GM19467 (cell line): ENCODE data around the gene AMIGO1.
A peak's percentile ranks its signal among the peaks of the same experiment; 100 is the strongest.

Source experiments
- ATAC-seq: cut with Tn5 transposase; IDR thresholded peaks from one replicate; pipeline ENCODE4 v1.9.1; 2021; ENCODE audit warnings: mild to moderate bottlenecking, moderate library complexity; ENCODE audit not compliant: unreplicated experiment

Gene AMIGO1

GRCh38 chr1:109504974-109505373 lies 4.6 kb downstream of the AMIGO1 start:
- no peak for ATAC-seq

DNA sequence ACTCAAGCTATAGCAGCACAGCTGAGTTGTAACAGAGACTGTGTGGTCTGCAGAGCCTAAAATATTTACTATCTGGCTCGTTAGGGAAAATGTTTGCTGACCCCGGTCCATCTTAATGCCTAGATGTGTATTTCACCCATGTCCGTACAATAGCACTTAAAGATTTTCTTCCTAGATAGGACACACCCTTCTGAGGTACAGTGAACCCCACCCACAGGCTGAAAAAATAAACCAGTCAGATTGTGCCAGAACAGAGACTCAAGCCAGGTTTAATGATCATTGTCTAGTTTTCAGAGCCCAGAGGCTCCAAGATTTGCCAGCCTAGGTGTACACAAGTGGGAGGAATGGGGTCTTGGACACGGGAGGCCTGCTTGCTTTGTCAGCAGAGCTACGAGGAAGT lies 5.6 kb downstream of the AMIGO1 start:
- ATAC-seq, result no peak

DNA sequence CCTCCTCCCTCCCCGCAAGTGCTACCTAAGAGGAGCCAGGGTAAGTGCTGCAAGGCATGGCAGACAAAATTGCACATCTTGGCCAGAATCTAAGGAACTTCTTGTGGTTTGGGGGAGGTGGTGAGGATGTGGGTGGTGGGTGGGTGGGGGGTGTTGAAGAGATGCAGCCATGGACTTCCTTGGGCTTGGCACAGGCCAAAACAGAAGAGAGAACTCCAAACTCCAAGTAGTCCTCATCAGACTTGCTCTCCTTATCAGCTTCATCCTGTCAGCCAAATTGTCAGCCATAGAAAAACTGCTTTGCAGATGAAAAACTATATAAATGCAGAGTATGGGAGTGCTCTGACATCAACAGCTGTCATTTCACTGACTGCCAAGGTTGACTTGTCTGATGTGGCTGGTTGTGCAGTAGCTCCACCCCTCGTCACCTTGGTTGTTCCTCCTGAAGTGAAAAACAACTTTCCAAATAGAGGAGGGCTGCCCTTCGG lies 7.1 kb downstream of the AMIGO1 start:
- no peak for ATAC-seq

GRCh38 chr1:109501644-109502363 lies 7.7 kb downstream of the AMIGO1 start:
- no peak for ATAC-seq

GRCh38 chr1:109500941-109501381 lies 8.6 kb downstream of the AMIGO1 start:
- ATAC-seq, result no peak

DNA sequence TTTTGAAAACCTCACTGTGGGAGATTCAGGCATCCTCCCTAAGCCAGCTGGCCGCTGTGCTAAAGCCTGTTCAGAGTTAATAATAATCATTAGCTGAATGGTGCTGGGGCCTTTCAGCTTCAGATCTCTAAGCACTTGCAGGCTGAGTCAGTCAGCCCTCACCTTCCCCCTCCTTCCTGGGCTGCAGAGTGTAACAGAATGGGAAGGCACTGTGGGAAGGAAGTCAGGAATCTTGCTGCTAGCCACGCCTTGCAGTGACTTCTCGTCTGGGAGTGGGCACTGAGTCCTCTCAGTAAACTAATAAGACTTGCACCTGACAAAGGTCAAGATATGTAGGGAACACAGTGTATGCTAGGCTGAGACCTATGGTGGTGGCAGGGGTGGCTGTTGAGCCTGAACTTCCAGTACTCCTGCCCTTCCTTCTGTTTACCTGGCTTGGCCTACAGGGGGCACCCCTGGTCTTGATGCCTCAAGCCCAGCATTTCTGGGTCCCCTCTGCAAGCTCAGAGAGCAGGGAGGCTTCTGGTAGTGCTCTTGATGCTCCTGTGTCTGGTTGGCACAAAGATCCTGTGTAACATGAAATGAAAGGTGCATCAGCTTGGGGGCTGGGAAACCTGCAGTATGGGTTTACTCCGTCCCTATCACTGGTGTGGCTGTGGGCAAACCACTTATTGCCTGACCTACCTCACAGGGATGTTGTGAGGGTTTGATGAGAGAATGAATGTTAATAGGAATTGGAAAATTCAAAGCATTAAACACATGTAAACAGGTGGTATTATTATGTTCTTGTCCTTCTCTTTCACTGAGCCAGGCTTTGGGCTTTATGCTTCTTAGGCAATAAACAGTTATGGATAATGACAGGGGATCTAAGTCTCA lies 9.6 kb downstream of the AMIGO1 start:
- ATAC-seq, result no peak

GRCh38 chr1:109499081-109499480 lies 10.4 kb downstream of the AMIGO1 start:
- no peak for ATAC-seq

DNA sequence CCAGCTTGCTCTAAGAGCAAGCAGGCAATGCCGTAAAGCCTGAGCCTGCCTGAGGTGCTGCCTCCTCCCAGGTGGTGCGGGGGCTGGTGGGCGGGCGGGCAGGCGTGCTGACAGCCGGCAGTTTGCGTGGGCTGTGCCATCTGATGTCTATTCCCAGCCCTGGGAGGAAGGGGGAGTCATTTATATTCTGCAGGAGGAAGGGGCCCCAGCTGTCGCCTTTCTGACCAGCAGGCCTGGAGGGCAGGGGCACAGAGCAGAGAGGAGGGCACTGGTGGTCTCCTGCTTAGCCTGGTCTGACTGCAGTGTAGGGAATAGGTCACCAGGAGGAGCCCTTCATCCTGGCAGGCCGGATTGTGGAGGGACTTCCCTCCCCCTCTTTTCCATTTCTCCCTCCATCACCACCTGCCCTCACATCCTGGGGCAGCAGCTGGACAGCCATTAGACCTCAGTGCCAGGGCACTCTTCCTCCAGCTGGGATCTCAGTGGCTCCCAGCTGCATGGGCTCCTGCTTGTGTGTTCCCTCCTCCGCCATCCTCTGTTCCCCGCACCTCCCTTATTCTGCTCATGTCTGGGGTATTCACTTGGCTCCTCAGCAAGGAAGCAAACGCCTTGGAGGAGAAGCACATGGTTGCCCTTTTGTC lies 11.2 kb downstream of the AMIGO1 start:
- no peak for ATAC-seq

DNA sequence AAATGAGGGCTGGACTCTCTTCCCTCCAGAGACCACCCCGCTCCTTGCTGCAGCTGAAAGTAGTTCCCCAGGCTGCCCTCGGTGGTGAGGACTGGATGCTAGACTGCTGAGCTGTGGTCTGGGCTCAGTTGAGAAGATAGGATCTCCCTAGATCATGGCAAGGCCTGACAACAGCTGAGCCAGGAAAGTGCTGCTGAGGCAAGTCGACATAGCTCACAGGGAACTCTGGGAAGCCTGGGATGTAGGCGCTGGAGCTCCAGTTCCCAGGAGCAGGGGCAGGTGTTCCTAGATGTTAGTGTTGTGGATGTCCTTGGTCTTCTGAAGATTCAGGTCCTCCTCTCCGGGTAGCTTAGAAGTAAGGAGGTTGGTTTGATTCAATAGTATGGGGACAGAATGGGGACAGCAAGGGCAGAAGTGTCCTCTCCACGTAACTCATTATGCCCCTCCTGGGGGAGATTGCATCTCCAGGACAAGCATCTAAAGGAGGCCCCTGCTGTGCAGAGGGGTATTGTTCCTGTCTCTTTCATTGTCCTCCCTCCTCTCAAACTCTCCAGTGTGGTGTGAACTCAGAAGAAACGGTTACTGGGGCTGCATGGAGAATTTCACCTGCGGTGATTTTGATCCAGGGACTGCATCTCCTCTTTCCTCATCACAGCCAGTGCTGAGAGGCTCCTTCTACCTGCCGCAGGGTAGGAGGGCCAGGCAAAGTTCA lies 11.9 kb downstream of the AMIGO1 start:
- ATAC-seq, result no peak

GRCh38 chr1:109495738-109496137 lies 13.8 kb downstream of the AMIGO1 start:
- ATAC-seq, result no peak

GRCh38 chr1:109493805-109494539 lies 15.6 kb downstream of the AMIGO1 start, which contains the start of gene CYB561D1:
CYB561D1 (plus strand) TSS chr1:109494094; CDS start chr1:109494140, 46 bp downstream.
- ATAC-seq, result peak; percentile 78

GRCh38 chr1:109493227-109493626 lies 16.3 kb downstream of the AMIGO1 start:
- ATAC-seq, result no peak

- ATAC-seq, result no peak
Measured at GRCh38 chr1:109492779-109493178, 16.7 kb downstream of the AMIGO1 start.

- no peak for ATAC-seq
Measured at GRCh38 chr1:109491372-109491771, 18.2 kb downstream of the AMIGO1 start.

GRCh38 chr1:109490934-109491302 lies 18.6 kb downstream of the AMIGO1 start:
- no peak for ATAC-seq

DNA sequence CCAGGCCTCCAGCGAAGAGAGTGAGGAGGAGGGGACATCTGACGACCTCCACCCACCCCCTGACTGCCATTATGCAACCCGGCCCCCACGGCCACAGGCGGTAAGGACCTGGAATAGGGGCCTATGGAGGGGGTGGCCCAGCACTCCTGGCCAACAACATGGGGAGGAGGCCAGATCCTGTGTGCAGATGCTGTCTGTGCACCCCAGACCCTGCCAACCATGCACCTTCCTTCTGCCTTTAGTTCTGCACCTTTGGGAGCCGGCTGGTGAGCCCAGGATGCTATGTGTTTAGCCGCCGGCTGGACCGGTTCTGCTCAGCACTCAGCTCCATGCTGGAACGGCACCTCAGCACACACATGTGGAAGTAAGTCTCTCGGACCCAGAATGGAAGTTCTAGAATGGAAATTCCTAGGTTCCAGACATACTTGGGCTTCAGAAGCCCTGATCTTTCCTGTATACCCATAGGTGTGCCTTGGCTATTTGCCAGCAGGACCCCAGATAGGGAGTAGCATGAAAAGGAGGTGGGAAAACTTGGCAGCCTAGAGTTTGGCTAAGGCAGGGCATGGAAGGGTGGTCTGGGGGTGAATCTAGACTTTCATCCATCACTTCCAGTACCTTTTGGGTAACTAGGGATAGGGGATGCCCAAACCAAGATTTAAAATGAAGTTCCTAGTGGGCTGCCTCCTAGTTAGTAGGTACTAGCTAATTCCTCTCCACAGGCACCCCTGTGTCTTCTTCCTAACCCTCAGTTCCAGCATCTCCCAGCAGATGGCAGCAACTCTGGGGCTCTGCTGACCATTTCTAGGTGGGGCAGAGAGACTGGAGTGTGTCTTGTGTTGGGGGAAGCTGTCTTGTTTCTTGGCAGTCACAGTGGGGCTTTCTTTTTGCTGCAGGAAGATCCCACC lies 19.2 kb downstream of the AMIGO1 start:
- ATAC-seq, result no peak

DNA sequence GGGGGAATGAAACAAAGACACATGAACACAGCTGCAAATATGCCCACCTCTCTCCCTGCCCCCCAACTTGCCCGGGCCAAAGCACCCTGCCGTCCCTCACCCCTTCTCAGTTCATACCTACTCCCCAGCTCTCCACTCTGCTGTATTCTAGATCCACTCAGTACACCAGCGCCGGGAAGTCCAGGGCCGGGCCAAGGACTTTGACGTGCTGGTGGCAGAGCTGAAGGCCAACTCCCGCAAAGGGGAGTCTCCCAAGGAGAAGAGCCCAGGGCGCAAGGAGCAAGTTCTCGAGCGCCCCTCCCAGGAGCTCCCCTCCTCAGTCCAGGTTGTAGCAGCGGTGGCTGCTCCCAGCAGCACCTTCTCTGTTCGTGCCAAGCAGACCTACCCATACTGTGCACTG lies 20.8 kb downstream of the AMIGO1 start:
- ATAC-seq, result no peak

DNA sequence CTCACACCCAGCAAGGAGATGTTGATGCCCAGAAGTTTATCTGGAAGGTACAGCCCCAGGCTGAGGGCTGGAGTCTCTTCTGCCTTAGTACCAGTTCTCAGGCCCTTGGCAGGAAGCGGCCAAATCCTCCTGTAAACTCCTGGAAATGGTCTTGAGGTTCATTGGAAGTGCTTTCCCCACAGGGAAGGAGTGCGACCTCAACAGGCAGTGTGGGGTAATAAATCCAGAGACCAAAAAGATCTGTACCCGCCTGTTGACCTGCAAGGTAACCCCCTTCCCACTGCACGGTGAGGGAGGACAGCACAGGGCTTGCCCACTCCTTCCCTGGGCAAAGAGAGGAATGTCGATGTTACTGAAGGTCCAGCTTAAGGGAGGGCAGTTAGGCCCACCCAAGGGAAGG lies 21.3 kb downstream of the AMIGO1 start:
- ATAC-seq, result no peak

DNA sequence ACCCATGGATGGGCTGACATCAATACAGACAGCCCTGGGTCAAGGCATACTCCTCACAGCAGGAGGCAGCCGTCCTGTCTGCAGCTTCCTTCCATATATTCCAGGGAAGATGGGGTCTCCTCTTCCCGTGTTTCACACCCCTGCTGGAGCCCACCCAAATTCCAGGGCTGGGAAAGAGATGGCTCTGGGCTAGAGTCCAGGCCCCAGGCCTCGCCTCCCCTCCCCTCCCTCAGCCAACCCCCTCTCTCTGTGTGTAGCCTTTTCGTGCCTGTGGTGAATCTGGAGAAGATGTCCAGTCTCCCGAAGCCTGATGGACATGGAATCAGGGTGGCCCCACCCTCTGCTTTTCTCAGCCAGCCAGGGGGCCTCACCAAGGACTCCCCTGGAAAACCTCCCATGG lies 22.3 kb downstream of the AMIGO1 start:
- no peak for ATAC-seq
